Activated T-helper 1 cell treated with Interleukin-2 at 50 U/mL for 16 hours (primary cell): ENCODE data around the gene CC2D1A.
"Not testable (repeated sequence)": the region's sequence is repeated elsewhere in the genome, so short reads cannot be mapped to it uniquely, and the experiment has no call there.

Experiments
- DNase-seq: peaks from one replicate; pipeline ENCODE4 v3.0.0-alpha.2; 2020; ENCODE audit warnings: low read depth

CC2D1A gene

DNA sequence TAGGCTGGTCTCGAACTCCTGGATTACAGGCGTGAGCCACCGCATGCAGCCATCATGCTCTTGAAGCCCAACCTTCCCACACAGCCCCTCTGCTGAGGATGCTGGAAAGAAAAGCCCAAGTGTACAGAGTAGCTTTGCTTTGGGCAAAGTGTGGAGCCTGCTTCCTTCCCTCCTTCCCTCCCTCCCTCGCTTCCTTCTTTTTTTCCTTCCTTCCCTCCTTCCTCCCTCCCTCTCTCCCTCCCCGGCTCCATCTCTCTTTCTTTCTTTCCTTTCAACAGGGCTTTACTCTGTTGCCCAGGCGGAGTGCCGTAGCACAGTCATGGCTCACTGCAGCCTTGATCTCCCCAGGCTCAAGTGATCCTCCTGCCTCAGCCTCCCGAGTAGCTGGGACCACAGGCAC is 2.7 kb downstream of the CC2D1A start:
- DNase-seq, result no peak

DNA sequence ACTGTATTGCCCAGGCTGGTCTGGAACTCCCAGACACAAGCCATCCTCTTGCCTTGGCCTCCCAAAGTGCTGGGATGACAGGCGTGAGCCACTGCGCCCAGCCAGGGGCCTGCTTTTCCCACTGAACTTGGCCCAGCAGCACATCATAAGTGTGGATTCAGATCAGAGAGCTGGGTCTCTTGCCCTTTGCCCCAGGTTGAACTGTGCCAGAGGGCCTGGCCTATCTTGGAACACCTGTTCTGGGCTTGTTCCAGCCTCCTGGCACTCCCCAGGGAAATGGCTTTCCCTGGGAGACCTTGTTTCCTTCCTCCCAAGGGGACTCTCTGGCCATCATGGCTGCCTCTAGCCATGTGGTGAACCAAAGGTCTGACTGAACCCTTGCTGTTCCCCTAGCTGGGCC is 3.4 kb downstream of the CC2D1A start:
- no peak for DNase-seq

DNA sequence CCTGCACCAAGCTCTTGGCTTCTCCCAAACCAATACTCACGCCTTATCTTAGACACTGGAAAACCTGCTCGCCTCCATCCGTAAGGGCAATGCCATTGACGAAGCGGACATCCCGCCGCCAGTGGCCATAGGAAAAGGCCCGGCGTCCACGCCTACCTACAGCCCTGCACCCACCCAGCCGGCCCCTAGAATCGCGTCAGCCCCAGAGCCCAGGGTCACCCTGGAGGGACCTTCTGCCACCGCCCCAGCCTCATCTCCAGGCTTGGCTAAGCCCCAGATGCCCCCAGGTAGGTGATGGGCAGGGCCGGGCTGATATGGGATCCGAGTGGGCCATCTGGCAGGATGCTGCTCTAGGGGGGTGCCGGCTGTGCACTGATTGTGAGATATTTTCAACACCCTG is 7.4 kb downstream of the CC2D1A start:
- no peak for DNase-seq

DNA sequence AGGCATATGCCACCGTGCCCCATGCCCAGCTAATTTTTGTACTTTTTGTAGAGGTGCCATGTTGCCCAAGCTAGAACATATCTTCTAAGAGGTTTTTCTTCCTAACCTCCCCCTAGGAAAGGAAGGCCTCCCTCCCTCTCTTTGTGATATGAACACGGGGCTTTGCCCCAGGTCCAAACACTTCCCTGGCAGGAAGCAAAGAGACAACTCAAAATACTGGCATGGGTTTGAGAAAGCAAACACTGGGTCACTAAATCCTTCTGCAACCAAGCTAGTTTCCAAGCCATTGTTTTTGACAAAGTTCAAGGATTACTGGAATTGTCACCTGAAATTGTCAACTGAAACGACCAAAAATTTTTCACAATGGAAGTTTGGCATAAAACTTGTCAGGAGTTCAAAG is 8.8 kb downstream of the CC2D1A start:
- DNase-seq, result no peak

DNA sequence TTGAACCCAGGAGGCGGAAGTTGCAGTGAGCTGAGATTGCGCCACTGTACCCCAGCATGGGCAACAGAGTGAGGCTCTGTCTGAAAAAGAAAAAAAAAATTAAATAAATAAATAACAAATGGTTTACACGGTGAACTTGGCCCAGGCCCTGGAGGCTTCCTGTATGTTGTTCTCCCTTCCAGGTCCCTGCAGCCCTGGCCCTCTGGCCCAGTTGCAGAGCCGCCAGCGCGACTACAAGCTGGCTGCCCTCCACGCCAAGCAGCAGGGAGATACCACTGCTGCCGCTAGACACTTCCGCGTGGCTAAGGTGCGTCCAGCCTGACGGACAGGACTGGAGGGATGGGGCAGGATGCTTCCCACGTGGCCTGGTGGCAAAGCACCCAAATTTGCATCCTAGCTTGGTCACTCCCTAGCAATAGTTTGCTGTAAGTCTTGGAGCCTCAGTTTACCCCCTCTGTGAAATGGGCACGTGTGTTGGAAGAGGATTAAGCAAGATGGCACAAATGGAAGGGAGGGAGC is 11.9 kb downstream of the CC2D1A start:
- no peak for DNase-seq

DNA sequence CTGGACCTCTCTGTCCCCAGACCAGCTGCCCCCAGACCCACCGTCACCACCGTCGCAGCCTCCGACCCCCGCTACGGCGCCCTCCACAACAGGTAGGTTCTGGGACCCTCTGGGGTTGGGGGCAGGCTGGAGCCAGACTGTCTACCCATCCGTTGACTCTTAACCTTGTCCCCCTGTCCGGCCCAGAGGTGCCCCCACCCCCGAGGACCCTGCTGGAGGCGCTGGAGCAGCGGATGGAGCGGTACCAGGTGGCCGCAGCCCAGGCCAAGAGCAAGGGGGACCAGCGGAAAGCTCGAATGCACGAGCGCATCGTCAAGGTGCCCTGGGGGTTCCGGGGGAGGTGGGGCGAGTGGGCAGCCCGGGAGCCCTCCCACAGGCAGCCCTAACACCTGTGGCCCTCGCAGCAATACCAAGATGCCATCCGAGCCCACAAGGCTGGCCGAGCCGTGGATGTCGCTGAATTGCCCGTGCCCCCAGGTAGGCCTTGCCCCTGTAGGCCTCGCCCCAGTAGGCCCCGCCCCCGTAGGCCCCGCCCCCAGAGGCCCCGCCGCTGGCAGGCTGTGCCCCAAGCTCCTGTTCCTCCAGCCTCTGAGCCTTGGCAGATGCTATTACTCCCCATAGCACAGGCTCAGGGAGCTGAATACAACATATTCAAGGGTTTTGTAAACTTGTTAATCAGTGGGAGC is 12.9 kb downstream of the CC2D1A start:
- DNase-seq, result no peak

DNA sequence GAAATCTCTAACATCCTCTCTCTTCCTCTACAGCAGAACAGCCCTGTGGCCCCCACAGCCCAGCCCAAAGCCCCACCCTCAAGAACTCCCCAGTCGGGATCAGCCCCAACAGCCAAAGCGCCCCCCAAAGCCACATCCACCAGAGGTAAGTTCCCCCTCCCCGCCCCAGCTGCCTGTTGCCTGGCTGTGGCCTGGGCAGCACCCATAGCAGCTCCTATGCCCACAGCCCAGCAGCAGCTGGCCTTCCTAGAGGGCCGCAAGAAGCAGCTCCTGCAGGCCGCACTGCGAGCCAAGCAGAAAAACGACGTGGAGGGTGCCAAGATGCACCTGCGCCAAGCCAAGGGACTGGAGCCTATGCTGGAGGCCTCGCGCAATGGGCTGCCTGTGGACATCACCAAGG is 14.5 kb downstream of the CC2D1A start:
- no peak for DNase-seq

DNA sequence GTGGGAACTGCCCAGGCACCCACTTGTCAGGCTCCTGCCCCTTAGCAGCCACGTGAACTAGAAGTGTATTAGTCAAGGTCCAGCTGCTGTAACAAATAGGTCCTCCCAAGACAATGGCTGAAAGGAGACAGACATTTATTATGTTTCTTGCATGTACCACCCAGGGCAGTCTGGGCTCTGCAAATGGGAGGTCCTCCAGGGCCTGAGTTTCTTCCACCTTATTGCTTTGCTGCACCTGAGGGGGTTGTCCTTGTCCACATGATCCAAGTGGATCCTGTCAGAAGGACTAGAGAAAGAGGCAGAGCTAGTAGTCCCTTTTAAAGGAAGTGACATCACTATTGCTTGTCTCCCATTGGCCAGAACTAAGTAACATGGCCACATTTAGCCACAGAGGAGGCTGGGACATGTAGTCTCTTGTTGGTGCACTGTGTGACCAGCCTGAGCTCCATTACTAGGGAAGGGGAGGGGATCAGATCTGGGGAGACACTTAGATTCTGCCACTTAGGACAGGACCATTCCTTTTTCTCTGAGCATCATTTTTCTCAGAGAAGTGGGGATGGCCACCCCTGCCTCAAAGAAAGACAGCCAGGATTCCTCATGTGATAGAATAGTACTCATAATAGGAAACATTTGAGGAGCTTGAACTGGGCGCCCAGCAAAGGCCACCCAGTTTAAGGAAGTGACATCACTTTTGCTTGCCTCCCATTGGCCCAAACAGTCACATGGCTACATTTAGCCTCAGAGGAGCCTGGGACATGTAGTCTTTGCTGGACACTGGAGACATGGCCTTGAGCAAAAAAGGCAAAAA is 15.1 kb downstream of the CC2D1A start:
- no peak for DNase-seq

DNA sequence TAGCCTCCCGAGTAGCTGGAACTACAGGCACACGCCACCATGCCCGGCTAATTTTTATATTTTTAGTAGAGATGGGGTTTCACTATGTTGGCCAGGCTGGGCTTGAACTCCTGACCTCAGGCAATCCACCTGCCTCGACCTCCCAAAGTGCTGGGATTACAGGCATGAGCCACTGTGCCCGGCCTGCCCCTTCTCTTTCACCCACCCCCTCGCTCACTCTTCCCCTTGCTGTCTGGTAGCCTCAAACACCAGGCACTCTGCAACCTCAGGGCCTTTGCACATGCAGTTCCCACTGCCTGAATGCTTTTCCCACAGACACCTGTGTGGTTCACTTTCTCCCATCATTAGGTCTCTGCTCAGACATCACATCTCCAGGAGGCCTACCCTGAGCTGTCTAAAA is 16.1 kb downstream of the CC2D1A start:
- DNase-seq, result not testable (repeated sequence)

DNA sequence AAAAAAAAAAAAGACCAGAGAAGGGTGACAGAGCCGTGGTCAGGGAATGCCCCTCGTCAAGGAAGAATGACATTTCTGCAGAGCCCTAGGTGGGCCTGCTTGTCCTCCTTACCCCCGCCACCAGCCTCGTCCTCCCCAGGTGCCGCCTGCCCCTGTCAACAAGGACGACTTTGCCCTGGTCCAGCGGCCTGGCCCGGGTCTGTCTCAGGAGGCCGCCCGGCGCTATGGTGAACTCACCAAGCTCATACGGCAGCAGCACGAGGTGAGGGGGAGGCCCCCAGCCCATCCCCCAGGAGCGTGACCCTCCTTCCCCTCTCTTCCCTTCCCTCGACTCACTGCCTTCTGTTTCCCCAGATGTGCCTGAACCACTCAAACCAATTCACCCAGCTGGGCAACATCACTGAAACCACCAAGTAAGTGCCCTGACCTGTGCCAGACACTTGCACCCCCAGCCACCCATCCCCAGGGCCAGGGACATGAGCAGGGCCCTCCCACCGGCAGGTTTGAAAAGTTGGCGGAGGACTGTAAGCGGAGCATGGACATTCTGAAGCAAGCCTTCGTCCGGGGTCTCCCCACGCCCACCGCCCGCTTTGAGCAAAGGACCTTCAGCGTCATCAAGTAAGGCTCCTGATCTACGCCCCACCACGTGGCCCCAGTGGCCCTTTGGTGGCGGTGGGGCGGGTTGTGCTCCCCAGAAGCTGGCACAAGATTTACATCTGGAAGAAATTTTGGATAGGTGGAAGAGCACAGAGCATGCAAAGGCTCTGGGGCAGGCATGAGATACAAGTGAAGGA is 17.4 kb downstream of the CC2D1A start:
- DNase-seq, result no peak

DNA sequence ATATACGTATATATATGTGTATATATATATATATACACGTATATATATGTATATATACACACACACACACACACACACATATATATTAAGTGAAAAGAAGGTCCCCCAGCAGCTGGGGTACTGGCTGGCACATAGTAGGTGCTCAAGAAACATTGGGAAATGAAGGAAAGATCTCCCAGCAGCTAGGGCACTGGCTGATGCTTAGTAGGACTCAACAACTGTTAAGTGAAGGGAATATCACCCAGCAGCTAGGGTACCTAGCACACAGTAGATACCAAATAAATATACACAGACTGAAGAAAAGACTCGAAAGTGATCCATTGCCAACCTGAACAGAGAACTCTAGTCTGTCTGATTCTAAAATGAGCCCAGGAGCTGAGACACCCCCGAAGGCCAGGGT is 20.0 kb downstream of the CC2D1A start:
- DNase-seq, result no peak

DNA sequence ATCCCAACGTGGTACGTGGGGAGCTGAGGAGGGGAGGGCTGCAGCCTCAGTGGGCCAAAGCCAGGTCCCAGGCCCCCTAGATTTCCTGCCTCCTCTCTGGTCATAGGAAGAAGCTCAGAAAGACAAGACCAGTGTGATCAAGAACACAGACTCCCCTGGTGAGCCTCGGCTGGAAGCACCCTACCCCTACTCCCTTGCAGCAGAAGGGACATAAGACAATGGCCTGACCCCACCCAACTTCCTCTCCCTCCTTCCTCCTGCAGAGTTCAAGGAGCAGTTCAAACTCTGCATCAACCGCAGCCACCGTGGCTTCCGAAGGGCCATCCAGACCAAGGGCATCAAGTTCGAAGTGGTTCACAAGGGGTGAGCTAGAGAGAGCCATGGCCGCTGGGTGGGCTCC is 20.7 kb downstream of the CC2D1A start:
- no peak for DNase-seq

DNA sequence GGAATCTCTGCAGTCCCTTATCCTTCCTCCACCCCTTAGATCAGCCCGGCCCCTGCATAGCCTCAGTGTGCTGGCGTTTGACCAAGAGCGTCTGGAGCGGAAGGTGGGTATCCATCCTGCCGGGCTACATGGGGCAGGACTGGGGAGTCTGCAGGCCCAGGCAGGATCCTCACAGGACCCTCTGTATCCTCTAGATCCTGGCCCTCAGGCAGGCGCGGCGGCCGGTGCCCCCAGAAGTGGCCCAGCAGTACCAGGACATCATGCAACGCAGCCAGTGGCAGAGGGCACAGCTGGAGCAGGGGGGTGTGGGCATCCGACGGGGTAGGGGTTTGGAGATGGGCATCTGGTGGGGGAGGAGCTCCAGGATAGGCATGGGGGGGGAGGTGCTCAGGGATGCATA is 23.3 kb downstream of the CC2D1A start:
- no peak for DNase-seq

DNA sequence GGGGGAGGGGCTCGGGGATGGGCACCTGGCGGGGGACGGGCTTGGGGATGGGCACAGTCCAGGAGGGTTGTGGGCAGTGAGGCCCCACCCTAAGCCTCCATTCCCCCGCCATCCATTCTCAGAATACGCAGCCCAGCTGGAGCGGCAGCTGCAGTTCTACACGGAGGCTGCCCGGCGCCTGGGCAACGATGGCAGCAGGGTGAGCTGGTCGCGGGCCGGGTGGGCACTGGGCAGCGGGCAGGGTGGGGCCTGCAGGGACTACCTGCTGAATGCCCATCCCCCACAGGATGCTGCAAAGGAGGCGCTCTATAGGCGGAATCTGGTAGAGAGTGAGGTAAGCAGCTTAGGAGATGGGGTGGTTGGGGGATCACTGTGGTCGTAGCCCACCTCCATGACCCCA is 24.0 kb downstream of the CC2D1A start:
- DNase-seq, result no peak

DNA sequence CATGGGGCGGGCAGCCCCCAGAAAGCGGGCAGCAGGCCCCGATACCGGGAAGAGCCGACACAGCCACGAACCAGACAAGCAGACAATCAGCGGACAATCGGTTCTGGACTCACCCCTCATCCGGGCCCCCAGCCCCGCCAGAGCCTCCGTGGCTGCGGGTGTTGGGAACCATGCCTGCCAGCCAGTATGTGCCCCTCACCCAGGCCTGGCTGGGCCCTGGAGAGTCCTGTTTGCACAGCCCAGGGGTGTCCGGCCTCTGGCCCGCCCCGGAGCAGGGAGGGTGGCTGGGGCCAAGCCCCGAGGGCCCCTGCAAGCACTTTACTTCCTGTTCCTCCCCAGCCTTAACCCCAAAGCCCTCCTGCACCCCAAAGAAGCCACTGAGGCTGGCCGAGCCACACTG is 24.4 kb downstream of the CC2D1A start:
- DNase-seq, result no peak

DNA sequence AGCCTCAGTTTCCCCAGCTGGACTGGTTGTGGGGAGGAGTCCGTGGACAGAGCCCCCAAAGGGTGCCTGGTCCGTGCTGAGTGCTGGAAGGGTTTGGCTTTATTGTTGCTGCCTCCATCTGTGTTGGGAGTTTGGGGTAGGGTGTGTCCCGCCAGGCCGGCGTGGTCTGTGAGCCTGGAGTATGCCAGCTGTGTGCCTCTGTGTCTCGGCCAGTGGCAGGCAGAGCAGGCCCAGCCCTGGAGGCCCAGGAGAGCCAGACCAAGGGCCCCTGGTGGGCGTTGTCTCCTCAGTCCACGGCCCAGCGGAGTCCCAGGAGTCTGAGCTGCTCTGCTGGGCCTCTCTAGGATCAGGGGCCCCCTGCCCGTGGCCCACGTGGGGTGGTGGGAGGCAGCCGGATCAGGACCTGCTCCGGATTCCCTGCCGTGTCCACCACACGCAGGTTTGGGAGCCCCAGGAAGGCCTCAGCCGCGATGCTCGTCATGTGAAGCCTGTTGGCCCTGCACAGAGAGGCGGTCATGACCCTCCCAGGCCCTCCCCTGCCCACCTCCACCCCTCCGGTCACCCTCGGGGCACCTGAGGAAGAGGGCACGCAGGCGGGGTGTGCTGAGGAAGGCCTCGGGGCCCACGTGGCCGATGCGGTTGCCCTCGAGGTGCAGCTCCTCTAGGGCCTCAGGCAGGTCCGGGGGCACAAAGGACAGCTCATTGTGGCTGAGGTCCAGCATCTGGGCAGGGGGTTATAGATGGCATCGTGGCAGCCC is 25.6 kb downstream of the CC2D1A start:
- no peak for DNase-seq

DNA sequence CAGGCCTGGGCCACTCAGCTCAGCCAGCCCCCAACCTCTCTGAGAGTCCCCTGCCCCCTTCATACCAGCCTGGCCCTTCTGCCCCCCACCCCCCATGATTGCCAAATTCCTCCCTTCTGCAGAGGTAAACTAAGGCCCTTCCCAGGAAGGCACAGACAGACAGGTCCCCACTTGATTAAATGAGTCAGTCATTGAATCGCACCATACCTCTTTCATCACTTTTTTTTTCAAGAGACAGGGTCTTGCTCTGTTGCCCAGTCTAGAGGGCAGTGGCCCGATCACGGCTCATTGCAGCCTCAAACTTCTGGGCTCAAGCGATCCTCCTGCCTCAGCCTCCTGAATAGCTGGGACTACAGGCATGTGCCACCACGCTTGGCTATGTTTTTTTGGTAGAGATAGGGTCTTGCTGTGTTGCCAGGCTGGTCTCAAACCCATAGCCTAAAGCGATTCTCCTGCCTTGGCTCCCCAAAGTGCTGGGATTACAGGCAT is 26.2 kb downstream of the CC2D1A start:
- DNase-seq, result no peak

DNA sequence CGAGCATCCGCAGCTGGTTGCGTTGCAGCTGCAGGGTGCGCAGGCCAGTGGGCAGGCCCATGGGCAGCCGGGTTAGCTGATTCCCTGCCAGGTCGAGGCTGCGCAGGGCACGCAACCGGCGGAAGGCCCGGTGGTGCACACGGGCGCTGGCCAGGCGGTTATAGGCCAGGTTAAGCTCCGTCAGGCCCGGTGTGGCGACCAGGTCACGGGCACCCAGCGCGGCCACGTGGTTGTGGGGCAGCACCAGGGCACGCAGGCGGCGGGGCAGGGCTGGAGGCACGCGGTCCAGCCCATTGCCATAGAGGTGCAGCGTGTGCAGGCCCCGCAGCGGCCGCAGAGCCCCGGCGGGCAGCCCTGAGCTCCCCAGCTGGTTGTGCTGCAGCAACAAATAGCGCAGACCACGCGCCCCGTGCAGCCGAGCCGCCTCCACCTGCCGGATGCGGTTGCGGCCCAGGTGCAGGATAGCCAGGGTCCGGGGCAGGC is 27.0 kb downstream of the CC2D1A start:
- no peak for DNase-seq

DNA sequence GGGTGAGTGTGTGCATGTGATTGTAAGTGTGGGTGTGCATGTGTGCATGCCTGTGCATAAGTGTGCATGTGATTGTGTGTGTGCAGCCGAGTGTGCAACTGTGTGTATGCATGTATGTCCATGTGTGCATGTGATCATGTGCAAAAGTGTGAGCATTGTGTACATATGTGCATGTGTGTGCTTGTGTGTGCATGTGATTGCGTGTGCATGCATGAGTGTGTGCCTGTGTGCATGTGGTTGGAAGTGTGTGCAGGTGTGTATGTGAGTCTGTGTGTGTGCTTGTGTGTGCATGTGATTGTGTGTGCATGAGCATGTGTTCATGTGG is 28.7 kb downstream of the CC2D1A start:
- no peak for DNase-seq

DNA sequence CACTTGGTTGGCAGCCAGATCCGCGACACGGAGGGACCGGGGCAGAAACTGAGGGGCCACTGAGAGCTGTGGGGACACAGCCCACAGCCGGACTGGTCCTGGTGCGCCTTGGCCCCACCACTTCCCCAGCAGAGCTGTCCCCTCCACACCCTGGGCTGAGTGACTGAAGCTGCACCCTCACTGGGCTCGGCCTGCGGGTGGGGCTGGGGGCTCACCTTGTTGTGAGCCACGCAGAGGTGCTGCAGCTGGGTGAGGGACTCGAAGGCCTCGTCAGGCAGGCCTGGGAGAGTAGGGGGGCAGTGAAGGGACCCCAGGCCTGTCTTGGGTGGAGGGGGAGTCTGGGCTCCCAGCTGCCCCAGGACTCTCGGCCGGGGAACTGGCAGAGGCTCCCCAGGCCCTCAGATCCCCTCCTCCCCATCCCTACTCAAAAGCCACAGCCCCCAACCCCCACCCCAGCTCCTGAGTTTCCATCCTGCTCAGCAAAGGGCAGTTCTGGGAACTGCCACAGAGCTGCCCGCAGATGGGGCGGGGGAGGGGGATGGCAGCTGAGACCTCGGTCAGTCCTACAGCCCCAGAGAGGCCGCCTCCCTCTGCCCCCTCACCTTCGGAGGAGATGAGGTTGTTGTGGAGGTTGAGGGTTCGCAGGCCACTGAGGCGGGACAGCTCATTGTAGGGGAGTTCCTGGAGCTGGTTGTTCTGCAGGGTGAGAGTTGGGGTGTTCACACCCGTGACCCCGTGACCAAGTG is 29.9 kb downstream of the CC2D1A start:
- no peak for DNase-seq
